ENCODE measurements around the gene DNAH6.

The DNAH6 gene

DNA sequence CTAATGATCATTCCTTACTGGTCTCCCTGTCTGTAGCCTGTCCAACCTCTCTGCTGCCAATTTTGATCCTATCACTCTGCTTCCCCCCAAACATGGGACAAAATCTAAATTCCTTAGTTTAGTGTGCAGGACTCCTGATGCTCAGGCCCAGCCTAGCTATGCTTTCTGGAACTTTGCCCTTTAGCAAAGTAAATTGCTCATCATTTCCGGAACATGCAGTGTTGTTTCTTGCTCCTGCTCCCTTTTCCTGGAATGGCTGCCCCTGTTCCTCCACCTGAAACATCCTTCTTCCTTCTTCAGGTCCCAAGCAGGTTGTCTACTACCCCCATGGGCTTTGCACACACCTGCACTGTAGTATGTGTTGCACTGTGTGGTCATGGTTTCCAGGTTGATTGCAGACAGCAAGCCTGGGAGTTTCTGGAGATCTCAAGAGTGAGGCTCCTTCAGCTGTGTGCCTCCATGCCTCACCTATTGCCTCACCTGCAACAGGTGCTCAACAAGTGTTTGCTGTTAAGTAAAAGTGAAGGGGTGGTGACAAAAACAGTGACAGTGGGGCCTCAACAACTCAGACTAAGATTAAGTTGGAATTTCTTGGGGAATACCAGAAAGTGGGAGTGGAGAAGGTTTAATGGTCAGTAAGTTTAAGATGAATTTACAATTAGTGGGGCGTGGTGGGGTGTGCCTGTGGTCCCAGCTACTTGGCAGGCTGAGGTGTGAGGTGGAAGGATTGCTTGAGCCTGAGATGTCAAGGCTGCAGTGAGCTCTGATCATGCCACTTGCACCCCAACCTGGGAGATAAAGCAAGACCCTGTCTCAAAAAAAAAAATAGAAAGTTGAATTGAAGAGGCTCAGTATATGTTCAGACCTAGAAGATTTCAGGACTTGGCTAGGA lies 120.0 kb downstream of the DNAH6 start:
- DNase-seq = no peak

DNA sequence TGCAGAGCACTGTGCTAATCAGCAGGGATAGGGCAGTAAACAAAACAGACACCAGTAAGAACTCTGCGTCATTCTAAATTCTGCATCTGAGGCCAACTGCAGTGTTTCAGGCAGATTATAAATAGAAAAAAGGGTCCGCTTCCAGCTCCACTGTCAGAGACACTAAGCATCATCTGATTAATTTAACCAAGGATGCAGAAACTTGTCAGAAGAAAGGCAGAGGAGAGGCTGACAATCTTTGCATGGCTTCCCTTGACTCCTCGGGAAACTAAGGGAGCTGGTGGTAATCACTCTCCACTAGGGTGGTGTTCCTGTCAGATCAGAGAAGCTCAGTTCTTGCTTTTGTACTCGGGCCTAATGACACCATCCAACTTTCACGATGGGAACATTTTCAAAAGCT lies 123.5 kb downstream of the DNAH6 start:
- no peak for DNase-seq

DNA sequence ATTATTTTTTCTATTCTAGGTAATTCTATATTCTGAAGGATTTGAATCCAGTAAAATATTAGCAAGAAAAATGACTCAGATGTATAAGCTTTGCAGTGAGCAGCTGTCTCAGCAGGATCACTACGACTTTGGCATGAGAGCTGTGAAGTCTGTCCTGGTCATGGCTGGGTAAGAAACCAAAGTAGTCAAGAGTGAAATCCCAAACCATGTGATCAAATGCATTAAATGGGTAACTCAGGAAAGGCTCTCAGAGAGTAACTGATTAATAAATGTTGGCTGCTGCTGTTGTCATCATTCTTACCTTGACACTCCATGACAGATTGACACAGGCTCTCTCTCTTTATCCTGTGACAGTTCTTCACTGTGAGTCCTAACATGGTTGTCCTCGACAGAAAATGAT lies 124.1 kb downstream of the DNAH6 start:
- DNase-seq = no peak

GRCh38 chr2:84641021-84641420 lies 124.7 kb downstream of the DNAH6 start:
- DNase-seq = no peak

GRCh38 chr2:84643991-84644390 lies 127.7 kb downstream of the DNAH6 start:
- DNase-seq = no peak

- no peak for DNase-seq
Observed at GRCh38 chr2:84646514-84646913, 130.2 kb downstream of the DNAH6 start.

DNA sequence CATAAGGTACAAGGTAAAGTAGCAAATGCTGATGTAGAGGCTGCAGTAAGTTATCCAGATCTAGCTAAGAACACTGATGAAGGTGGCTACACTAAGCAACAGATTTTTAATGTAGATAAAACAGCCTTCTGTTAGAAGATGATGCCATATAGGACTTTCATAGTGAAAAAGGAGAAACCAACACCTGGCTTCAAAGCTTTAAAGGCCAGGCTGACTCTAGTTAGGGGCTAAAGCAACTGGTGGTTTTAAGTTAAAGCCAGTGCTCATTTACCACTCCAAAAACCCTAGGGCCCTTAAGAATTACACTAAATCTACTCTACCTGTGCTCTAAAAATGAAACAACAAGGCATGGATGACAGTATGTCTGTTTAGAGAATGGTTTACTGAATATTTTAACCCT lies 131.0 kb downstream of the DNAH6 start:
- no peak for DNase-seq

- no peak for DNase-seq
Observed at GRCh38 chr2:84649058-84649457, 132.8 kb downstream of the DNAH6 start.

DNA sequence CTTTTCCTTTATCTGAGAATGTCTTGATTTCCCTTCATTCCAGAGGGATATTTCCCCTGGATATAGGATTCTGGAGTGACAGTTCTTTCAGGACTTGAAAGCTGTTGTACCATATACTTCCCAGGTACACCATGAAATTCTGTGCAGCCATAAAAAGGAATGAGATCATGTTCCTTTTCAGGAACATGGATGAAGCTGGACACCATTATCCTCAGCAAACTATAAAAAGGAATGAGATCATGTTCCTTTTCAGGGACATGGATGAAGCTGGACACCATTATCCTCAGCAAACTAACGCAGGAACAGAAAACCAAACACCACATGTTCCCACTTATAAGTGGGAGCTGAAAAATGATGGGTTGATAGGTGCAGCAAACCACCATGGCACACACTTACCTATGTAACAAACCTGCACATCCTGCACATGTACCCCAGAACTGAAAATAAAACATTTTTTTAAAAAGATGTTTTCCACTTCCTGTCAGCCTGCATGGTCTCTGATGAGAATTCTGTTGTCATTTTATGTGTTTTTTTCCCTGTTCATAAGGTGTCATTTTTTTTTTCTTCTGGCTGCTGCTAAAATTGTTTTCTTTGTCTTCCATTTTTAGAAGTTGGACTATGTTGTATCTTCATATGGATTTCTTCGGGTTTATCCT lies 133.3 kb downstream of the DNAH6 start:
- no peak for DNase-seq

GRCh38 chr2:84652431-84652830 lies 136.1 kb downstream of the DNAH6 start:
- no peak for DNase-seq

DNA sequence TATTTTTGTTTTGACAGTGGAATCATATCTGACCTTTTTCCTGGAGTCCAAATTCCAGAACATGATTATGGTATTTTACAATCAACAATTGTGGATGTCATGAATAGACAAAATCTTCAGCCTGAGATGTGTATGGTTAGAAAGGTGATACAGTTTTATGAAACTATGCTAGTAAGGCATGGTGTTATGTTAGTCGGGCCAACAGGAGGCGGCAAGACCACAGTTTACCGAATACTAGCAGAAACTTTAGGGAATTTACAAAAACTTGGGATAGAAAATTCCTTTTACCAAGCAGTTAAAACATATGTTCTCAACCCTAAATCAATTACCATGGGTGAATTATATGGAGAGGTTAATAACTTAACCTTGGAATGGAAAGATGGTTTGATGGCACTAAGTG lies 137.0 kb downstream of the DNAH6 start:
- no peak for DNase-seq

DNA sequence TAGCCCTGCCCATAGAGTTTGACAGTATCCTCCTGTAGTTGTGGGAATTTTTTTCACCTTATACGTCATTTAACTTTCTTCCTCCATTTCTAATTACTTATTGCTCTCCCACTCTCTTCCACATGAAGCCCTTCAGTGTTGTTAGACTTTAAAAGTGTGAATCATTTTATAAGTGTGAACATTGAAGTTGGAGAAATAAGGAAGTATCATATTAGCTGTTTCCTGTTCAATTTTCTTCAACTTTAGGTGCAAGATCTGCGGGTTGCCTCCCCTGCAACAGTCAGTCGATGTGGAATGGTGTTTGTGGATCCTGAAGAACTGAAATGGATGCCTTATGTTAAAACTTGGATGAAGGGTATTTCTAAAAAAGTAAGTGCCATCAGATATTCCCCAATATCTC lies 138.1 kb downstream of the DNAH6 start:
- DNase-seq = no peak

- DNase-seq = no peak
Observed at GRCh38 chr2:84669122-84669521, 152.8 kb downstream of the DNAH6 start.

GRCh38 chr2:84674099-84674498 lies 157.8 kb downstream of the DNAH6 start:
- DNase-seq = no peak

DNA sequence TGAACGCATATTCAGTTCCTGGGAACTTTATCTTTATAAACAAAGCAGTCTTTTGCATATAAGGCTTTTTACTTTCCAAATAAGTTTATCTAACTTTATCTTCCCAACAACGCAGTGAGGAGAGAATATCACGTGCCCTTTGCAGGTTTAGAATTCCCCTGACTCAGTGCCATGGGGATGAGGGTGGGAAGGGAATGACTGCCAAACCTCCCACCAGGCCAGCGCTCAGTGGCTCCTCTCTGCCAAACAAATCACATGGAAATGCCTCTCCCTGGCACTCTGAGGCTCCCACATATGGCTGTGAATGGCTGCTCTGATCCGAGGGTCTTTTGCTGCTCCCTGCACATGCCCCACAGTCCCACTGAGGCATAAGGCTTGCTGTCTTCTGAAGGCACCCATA lies 158.3 kb downstream of the DNAH6 start:
- no peak for DNase-seq

GRCh38 chr2:84676295-84676694 lies 160.0 kb downstream of the DNAH6 start:
- DNase-seq = no peak

GRCh38 chr2:84678214-84678613 lies 161.9 kb downstream of the DNAH6 start:
- DNase-seq = no peak

DNA sequence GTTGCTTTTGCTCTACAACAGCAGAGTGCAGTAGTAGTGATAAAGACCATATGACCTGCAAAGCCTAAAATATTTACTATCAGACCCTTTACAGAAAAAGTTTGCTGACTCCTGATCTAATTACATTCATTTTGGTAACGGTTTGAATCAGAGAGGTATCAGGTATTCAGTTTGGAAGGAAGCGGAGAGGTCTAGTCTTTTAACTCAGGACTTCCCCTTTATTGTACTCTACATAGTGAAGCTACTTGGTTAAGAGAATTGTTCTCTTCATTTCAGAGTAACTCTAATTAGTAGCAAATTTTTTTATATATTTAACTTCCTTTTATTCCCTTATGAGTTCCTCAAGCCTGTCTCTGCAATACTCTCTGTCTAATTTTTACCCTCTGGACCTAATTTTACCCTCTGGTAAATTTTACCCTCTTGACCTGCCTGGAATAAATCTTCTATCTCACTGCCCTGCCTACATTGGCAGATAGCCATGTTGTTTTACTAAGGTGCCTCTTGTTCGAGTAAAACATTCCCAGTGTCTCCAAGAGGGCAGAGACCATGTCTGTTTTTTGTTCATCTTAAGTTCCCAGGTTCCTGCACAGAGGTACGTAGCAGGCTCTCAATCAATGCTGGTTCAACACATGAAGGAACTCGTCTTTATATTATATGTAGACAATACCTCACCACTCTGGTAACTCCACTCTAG lies 170.6 kb downstream of the DNAH6 start:
- no peak for DNase-seq

- DNase-seq = no peak
Observed at GRCh38 chr2:84687498-84688149, 171.3 kb downstream of the DNAH6 start.

- no peak for DNase-seq
Observed at GRCh38 chr2:84690225-84690624, 173.9 kb downstream of the DNAH6 start.

DNA sequence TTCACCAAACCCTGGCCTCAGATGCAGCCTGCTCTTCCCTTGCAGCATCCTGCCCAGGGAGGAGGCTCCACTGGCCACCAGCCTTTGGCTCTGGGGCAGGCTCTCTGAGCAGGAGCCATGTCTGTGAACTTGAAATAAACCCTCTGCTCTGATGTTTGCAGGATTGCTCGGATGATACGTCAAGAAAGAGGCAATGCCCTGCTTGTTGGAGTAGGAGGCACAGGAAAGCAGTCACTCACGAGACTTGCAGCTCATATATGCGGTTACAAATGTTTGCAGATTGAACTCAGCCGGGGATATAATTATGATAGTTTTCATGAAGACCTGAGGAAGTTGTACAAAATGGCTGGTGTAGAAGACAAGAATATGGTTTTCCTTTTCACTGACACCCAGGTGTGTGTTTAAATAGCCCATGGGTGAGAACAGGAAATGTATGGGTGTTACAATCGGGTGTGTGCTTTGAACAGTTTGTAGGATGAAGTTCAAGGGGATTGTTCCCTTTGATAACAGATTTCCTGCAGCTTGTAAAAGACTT lies 177.9 kb downstream of the DNAH6 start:
- DNase-seq = peak; percentile 11

DNA sequence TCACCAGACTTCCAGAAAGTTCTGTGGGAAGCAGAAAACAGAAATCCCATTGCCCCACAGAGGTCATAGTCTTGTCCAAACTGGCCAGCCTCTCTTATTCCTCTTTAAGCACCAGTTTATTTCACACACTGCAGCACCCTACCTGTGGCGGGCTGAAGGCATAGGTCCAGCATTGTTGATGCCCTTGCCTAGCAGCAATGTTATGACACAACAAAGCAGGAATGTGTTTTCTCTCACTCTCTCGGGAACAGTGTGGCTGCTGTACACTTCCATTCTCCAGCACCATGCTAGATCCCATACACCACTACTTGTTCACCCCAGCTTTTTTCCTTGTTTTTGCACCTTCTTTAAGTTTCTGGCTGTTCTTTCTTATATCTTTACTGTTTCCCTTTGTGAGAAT lies 181.6 kb downstream of the DNAH6 start:
- no peak for DNase-seq

- DNase-seq = no peak
Observed at GRCh38 chr2:84700006-84700405, 183.7 kb downstream of the DNAH6 start.

Data from activated CD4-positive, alpha-beta T cell treated with anti-CD3 and anti-CD28 coated beads, Interleukin-2, amount 50 U/mL, for 1 hour (primary cell).